Lung (tissue), 12 donors: ENCODE measurements around the gene STAT5A. TPM values are rescaled to one million over a fixed set of nuclear protein-coding genes. Genes with fewer than 3 reads are reported as not detected.

Experiments
- ATAC-seq: fragments of 200-7000 bp; cut with Tn5 transposase; one replicate; pipeline ENCODE4 v1.9.1; 2020; ENCODE audit warnings: moderate number of reproducible peaks; ENCODE audit not compliant: insufficient read depth, low FRiP score
- DNase-seq, 3 donors: peaks; one replicate each; pipeline ENCODE4 v3.0.0-alpha.2; 2013 to 2017
- H3K27ac ChIP-seq, 2 donors: one replicate each; pipeline ENCODE4 v1.5.1; 2013; ENCODE audit warnings: mild to moderate bottlenecking in 2 of 2, moderate library complexity in 2 of 2, control low read depth in 1 of 2, inconsistent platforms in 1 of 2, low read depth in 1 of 2, low read length in 1 of 2
- H3K27me3 ChIP-seq, 3 donors: one replicate each; pipeline ENCODE4 v1.5.1; 2013; ENCODE audit warnings: low read length in 2 of 3; ENCODE audit not compliant: control insufficient read depth in 3 of 3, insufficient read depth in 3 of 3
- H3K36me3 ChIP-seq, 4 donors: one replicate each; pipeline ENCODE4 v1.5.1; 2013; ENCODE audit warnings: low read length in 4 of 4, mild to moderate bottlenecking in 1 of 4, moderate library complexity in 1 of 4; ENCODE audit not compliant: control insufficient read depth in 4 of 4, insufficient read depth in 4 of 4
- H3K4me1 ChIP-seq, 5 donors: one replicate each; pipeline ENCODE4 v1.5.1; 2013; ENCODE audit warnings: low read length in 5 of 5, mild to moderate bottlenecking in 2 of 5, moderate library complexity in 1 of 5; ENCODE audit not compliant: control insufficient read depth in 5 of 5, insufficient read depth in 5 of 5
- H3K4me3 ChIP-seq: one replicate; pipeline ENCODE4 v1.5.1; 2013; ENCODE audit warnings: mild to moderate bottlenecking, control low read depth, moderate library complexity
- H3K9ac ChIP-seq, 2 donors: one replicate each; pipeline ENCODE4 v1.5.1; 2013; ENCODE audit warnings: low read length in 2 of 2, control low read depth in 1 of 2; ENCODE audit not compliant: insufficient read depth in 1 of 2
- H3K9me3 ChIP-seq, 4 donors: one replicate each; pipeline ENCODE4 v1.5.1; 2013; ENCODE audit warnings: low read length in 3 of 4, mild to moderate bottlenecking in 1 of 4, moderate library complexity in 1 of 4; ENCODE audit not compliant: control insufficient read depth in 4 of 4, insufficient read depth in 3 of 4
- CTCF ChIP-seq: IDR thresholded peaks from 2 replicates; pipeline ENCODE4 v1.5.1; 2012; ENCODE audit warnings: mild to moderate bottlenecking; ENCODE audit errors: control extremely low read depth, extremely low read depth
- WGBS, 2 donors: extraction: QIAGEN DNeasy Blood & Tissue Kit; methylation state at CpG; one replicate each; pipeline ENCODE4 v1.1.7; 2013; 5-methylcytosine and 5-hydroxymethylcytosine counted together
- polyA plus RNA-seq, 2 donors: library from polyadenylated mRNA; stranded (reverse); fragments of 200-250 nt; gene quantifications; one replicate each; pipeline ENCODE4 v1.2.1, GENCODE V29; 2013
- total RNA-seq, 2 donors: library from RNA; depleted of rRNA in 1 of 2; stranded (reverse); fragments of >200 nt in 1 of 2; gene quantifications; one replicate each; pipeline ENCODE4 v1.2.1, GENCODE V29; 2014 to 2021
- donor health status: control.
- donor health status: control.
- donor health status: Bipolar disorder and iron deficiency.
- donor health status: healthy.
- donor health status: DM: yes; HTN: yes; CAD: no.

Gene STAT5A
- total and polyA plus RNA-seq, 4 donors = 16.4 to 52.0 (median 31.8) TPM

GRCh38 chr17:42345396-42346073 lies 57.2 kb downstream of the STAT5A start:
- H3K4me1 ChIP-seq = peaks cover 0 to 25% (median 0%) of the 10 kb centered on the region in 5 donors
- H3K27ac ChIP-seq = no peak overlapping the region
- H3K4me3 ChIP-seq = no peak overlapping the region
- H3K27me3 ChIP-seq = no peaks in the 10 kb centered on the region
- ATAC-seq (no peak), DNase-seq (no peak)
- 70 to 82% methylated on average over 13 of the region's 13 CpGs for WGBS, 2 donors
- TF ChIP-seq CTCF = no peak
- H3K9me3 ChIP-seq = no peaks in the 10 kb centered on the region
- H3K9ac ChIP-seq = no peak overlapping the region
- H3K36me3 ChIP-seq = peaks cover 18 to 27% (median 26%) of the 10 kb centered on the region in 4 donors

- Histone ChIP-seq H3K4me3 (no peak overlapping the region), H3K9ac (no peak overlapping the region), H3K4me1 (peaks cover 0 to 23% (median 0%) of the 10 kb centered on the region in 5 donors), H3K36me3 (peaks cover 11 to 26% (median 22%) of the 10 kb centered on the region in 4 donors), H3K27ac (no peak overlapping the region), H3K27me3 (no peaks in the 10 kb centered on the region), H3K9me3 (no peaks in the 10 kb centered on the region)
- DNase-seq = no peak
- ATAC-seq = peak; percentile 41
- 62 to 78% methylated on average over 8 of the region's 8 CpGs for WGBS, 2 donors
- TF ChIP-seq CTCF = no peak
These were observed 58.2 kb downstream of the STAT5A start for GRCh38 chr17:42346481-42346880.

- TF ChIP-seq CTCF = no peak
- peaks cover 11 to 26% (median 19%) of the 10 kb centered on the region in 4 donors for H3K36me3 ChIP-seq
- H3K4me1 ChIP-seq = peaks cover 0 to 20% (median 0%) of the 10 kb centered on the region in 5 donors
- H3K27ac ChIP-seq = peak overlapping the region in 1 of 2 donors; percentile 21
- no peaks in the 10 kb centered on the region for H3K27me3 ChIP-seq
- no peak overlapping the region for H3K4me3 ChIP-seq
- H3K9ac ChIP-seq = no peak overlapping the region
- no peak for ATAC-seq
- no peaks in the 10 kb centered on the region for H3K9me3 ChIP-seq
- DNase-seq = no peak
These were observed 58.9 kb downstream of the STAT5A start for GRCh38 chr17:42347198-42347597.
